Uterus (tissue), 2 donors: ENCODE measurements around the gene CENPN.

Experiments
- CTCF ChIP-seq, 4 experiments: fragments of 200-600 bp in 2 of 4; fragments of 450-650 bp in 2 of 4; sonication (generic) in 2 of 4; IDR thresholded peaks; one replicate each; pipeline ENCODE4 v1.5.1; 2016 to 2019; ENCODE audit warnings: antibody characterized with exemption in 4 of 4, mild to moderate bottlenecking in 2 of 4, moderate library complexity in 1 of 4
- POLR2A ChIP-seq, 2 donors: fragments of 450-650 bp; IDR thresholded peaks; one replicate each; pipeline ENCODE4 v1.6.1; 2016; ENCODE audit warnings: antibody characterized with exemption in 2 of 2, mild to moderate bottlenecking in 1 of 2, moderate library complexity in 1 of 2

GRCh38 chr16:81036751-81037350 lies 29.8 kb downstream of the CENPN start:
- TF ChIP-seq CTCF (IDR thresholded peaks at IDR 0.05) (no peak), POLR2A (IDR thresholded peaks at IDR 0.05) (no peak)
